ENCODE measurements around the gene NUMB.

GRCh38 chr14:73376585-73376984 is 81.8 kb downstream of the NUMB start:
- TF ChIP-seq ZGPAT (CRISPR knock-in tag; IDR thresholded peaks at IDR 0.05) (no peak), NFIC (IDR thresholded peaks at IDR 0.05; ENCODE audit: low read length) (no peak), ZNF788 (CRISPR knock-in tag; IDR thresholded peaks at IDR 0.05; ENCODE audit: borderline replicate concordance) (no peak), ZBTB1 (CRISPR knock-in tag; IDR thresholded peaks at IDR 0.05; ENCODE audit: borderline replicate concordance) (no peak), ZNF615 (CRISPR knock-in tag; IDR thresholded peaks at IDR 0.05; ENCODE audit: borderline replicate concordance) (no peak), FOXK2 (IDR thresholded peaks at IDR 0.05) (no peak), ZFP41 (CRISPR knock-in tag; IDR thresholded peaks at IDR 0.05; ENCODE audit: borderline replicate concordance) (no peak), SMC3 (IDR thresholded peaks at IDR 0.05; ENCODE audit: low read length) (no peak), MXI1 (IDR thresholded peaks at IDR 0.05; ENCODE audit: borderline replicate concordance, low read depth, low read length) (no peak), ZNF670 (CRISPR knock-in tag; IDR thresholded peaks at IDR 0.05; ENCODE audit: borderline replicate concordance) (no peak)
